GM23338 (cell line): Measurements from ENCODE around the gene ST6GALNAC3. TPM values are rescaled to one million over a fixed set of nuclear protein-coding genes. Genes with fewer than 3 reads are reported as not detected.

ENCODE experiments used
- ATAC-seq: fragments of 200-7000 bp; cut with Tn5 transposase; 3 replicates; pipeline ENCODE4 v1.9.1; 2020
- DNase-seq: peaks from one replicate; pipeline ENCODE4 v3.0.0-alpha.2; 2015; ENCODE audit warnings: low spot score
- H2AFZ ChIP-seq: fragments of 200-600 bp; sonication (generic); 2 replicates; pipeline ENCODE4 v1.8.0; 2016; ENCODE audit warnings: antibody characterized with exemption, mild to moderate bottlenecking, moderate library complexity
- H3F3A ChIP-seq: fragments of 200-600 bp; sonication (generic); replicated peaks from 2 replicates; pipeline ENCODE4 v1.8.0; 2017; ENCODE audit warnings: antibody characterized with exemption, mixed run types, low read depth
- H3K27ac ChIP-seq: fragments of 200-600 bp; sonication (generic); 2 replicates; pipeline ENCODE4 v1.6.1; 2016; ENCODE audit warnings: low read depth
- H3K27me3 ChIP-seq: fragments of 200-600 bp; sonication (generic); 2 replicates; pipeline ENCODE4 v1.8.0; 2016; ENCODE audit warnings: mild to moderate bottlenecking, mixed run types, moderate library complexity; ENCODE audit not compliant: insufficient read depth
- H3K36me3 ChIP-seq: fragments of 200-600 bp; sonication (generic); 2 replicates; pipeline ENCODE4 v1.8.0; 2016; ENCODE audit warnings: mild to moderate bottlenecking; ENCODE audit not compliant: insufficient read depth
- H3K4me1 ChIP-seq: fragments of 200-600 bp; sonication (generic); 2 replicates; pipeline ENCODE4 v1.8.0; 2016; ENCODE audit warnings: mild to moderate bottlenecking, moderate library complexity; ENCODE audit not compliant: insufficient read depth
- H3K4me2 ChIP-seq: fragments of 200-600 bp; sonication (generic); 2 replicates; pipeline ENCODE4 v1.7.1; 2017; ENCODE audit warnings: mixed run types
- H3K4me3 ChIP-seq: fragments of 200-600 bp; sonication (generic); 2 replicates; pipeline ENCODE4 v1.6.1; 2016; ENCODE audit warnings: mixed run types
- H3K79me2 ChIP-seq: fragments of 200-600 bp; sonication (generic); replicated peaks from 2 replicates; pipeline ENCODE4 v1.8.0; 2017; ENCODE audit warnings: mild to moderate bottlenecking; ENCODE audit not compliant: insufficient read depth
- H3K9me2 ChIP-seq: fragments of 200-600 bp; sonication (generic); 2 replicates; pipeline ENCODE4 v1.8.0; 2017; ENCODE audit not compliant: insufficient read depth
- H4K20me1 ChIP-seq: fragments of 200-600 bp; sonication (generic); replicated peaks from 2 replicates; pipeline ENCODE4 v1.8.0; 2017; ENCODE audit warnings: mild to moderate bottlenecking; ENCODE audit not compliant: insufficient read depth
- H3K27ac Mint-ChIP-seq: 2 replicates; pipeline ENCODE4 v1.8.0; 2020; ENCODE audit warnings: inconsistent platforms, mild to moderate bottlenecking, moderate library complexity, mixed read lengths
- H3K27me3 Mint-ChIP-seq: 3 replicates; pipeline ENCODE4 v1.8.0; 2022; ENCODE audit warnings: low read depth, mild to moderate bottlenecking, moderate library complexity, mixed read lengths, inconsistent platforms; ENCODE audit not compliant: insufficient read depth, poor library complexity
- H3K36me3 Mint-ChIP-seq: 3 replicates; pipeline ENCODE4 v1.8.0; 2021; ENCODE audit warnings: low read depth, mild to moderate bottlenecking, inconsistent platforms, moderate library complexity, mixed read lengths
- H3K4me1 Mint-ChIP-seq: 3 replicates; pipeline ENCODE4 v1.8.0; 2020; ENCODE audit warnings: mild to moderate bottlenecking, inconsistent platforms, mixed read lengths
- H3K4me3 Mint-ChIP-seq: 3 replicates; pipeline ENCODE4 v1.8.0; 2021; ENCODE audit warnings: moderate library complexity, mild to moderate bottlenecking, inconsistent platforms, mixed read lengths
- H3K9me3 Mint-ChIP-seq: 3 replicates; pipeline ENCODE4 v1.8.0; 2020; ENCODE audit warnings: moderate library complexity, mild to moderate bottlenecking, inconsistent platforms, mixed read lengths
- CREB1 ChIP-seq: fragments of 250-450 bp; sonication (Bioruptor Pico); IDR thresholded peaks from 2 replicates; pipeline ENCODE4 v1.5.0; 2020; ENCODE audit warnings: low read depth, mild to moderate bottlenecking, moderate library complexity
- NANOG ChIP-seq: IDR thresholded peaks from 2 replicates; pipeline ENCODE4 v1.6.1; 2016; ENCODE audit warnings: antibody characterized with exemption, borderline replicate concordance
- POLR2AphosphoS5 ChIP-seq: IDR thresholded peaks from 2 replicates; pipeline ENCODE4 v1.6.1; 2016; ENCODE audit warnings: antibody characterized with exemption, low read depth
- STAT1 ChIP-seq: IDR thresholded peaks from one replicate; pipeline ENCODE4 v1.6.1; 2016; ENCODE audit warnings: antibody characterized with exemption; ENCODE audit not compliant: unreplicated experiment
- ZNF114 ChIP-seq: fragments of 250-450 bp; sonication (Bioruptor Pico); IDR thresholded peaks from 2 replicates; pipeline ENCODE4 v1.5.0; 2020; ENCODE audit warnings: mild to moderate bottlenecking, moderate library complexity
- polyA plus RNA-seq: library from polyadenylated mRNA; unstranded; fragments of >200 nt; fragmentation: Nextera tagmentation; extraction: Ambion mirVana; gene quantifications from 2 replicates; pipeline ENCODE4 v1.2.1, GENCODE V29; 2016
- total RNA-seq: library from RNA; depleted of rRNA; stranded (reverse); fragments of >200 nt; shearing (Covaris generic); gene quantifications from 2 replicates; pipeline ENCODE4 v1.2.3, GENCODE V29; 2014
- TF ChIP-seq, protein P1 (sequence below): IDR thresholded peaks from one replicate; pipeline ENCODE4 v1.6.1; 2018; ENCODE audit warnings: antibody characterized with exemption; ENCODE audit not compliant: unreplicated experiment
- TF ChIP-seq, protein P2 (sequence below): fragments of 250-450 bp; sonication (Bioruptor Pico); IDR thresholded peaks from 2 replicates; pipeline ENCODE4 v1.5.0; 2020; ENCODE audit warnings: mild to moderate bottlenecking, moderate library complexity
- TF ChIP-seq, protein P3 (sequence below): IDR thresholded peaks from 2 replicates; pipeline ENCODE4 v1.6.1; 2016; ENCODE audit warnings: antibody characterized with exemption

The ST6GALNAC3 gene
- total and polyA plus RNA-seq, 2 experiments from 2014 or later = 4.7 to 11.6 TPM

DNA sequence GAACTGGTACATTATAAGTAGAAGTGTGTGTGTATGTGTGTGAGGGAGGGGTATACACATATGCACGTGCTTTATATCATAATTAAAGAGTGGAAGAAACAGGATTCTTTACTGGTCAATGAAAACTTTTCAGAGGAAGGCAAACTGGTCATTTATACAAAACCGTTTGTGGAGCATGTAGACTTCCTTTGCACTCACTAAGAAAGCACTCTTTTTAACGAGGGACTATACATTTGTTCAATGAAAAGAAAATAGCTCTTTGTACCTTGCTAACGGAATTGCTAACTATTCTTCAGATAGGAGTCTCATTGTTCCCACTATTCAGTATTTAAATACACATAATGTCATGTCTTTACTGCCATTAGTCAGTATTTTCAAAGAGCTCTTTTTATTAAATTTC is 219.3 kb downstream of the ST6GALNAC3 start (continued):
- no peak for TF ChIP-seq STAT1

DNA sequence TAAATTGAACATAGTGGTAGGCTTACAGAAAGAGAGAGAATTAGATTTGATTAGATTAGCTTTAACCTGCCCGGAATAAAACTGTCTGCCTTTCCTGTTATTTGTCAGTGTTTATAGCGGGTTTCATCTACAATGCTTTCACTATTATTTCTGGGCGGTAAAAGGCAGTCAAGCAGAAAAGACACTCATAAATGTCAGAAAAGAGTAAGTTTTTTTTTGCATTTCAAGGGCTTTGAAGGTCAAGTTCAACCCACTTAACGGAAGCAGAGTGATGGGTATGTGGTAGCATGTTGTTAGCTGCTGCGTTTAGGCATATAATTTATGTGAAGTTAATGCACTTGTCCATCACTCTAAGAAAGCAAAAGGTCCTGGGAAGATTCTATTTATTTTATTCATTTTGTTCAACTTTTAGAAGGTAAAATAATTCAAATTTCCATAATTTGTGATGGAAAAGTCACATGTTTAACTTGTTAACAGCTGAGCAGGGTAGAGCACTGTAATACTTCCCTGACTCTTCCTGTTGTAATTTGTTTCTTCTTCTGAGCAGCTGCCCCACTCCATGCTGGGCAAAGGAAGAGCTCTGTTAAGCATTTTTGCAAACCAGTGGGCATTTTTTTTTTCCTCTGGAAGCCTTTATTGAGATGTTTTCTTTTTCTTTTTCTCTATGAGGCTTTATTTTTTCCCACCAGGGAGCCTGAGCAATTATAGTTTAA is 220.1 kb downstream of the ST6GALNAC3 start:
- Mint-ChIP-seq H3K36me3 (no peaks in the 10 kb centered on the region), H3K4me3 (no peak overlapping the region), H3K27me3 (peaks cover 3% of the 10 kb centered on the region), H3K4me1 (peaks cover 76% of the 10 kb centered on the region), H3K27ac (no peak overlapping the region), H3K9me3 (no peaks in the 10 kb centered on the region)
- no peak overlapping the region for H3K27ac ChIP-seq
- H3K4me1 ChIP-seq = peaks cover 58% of the 10 kb centered on the region
- no peak for TF ChIP-seq STAT1
- TF ChIP-seq NANOG = no peak
- TF ChIP-seq, protein P1, sequence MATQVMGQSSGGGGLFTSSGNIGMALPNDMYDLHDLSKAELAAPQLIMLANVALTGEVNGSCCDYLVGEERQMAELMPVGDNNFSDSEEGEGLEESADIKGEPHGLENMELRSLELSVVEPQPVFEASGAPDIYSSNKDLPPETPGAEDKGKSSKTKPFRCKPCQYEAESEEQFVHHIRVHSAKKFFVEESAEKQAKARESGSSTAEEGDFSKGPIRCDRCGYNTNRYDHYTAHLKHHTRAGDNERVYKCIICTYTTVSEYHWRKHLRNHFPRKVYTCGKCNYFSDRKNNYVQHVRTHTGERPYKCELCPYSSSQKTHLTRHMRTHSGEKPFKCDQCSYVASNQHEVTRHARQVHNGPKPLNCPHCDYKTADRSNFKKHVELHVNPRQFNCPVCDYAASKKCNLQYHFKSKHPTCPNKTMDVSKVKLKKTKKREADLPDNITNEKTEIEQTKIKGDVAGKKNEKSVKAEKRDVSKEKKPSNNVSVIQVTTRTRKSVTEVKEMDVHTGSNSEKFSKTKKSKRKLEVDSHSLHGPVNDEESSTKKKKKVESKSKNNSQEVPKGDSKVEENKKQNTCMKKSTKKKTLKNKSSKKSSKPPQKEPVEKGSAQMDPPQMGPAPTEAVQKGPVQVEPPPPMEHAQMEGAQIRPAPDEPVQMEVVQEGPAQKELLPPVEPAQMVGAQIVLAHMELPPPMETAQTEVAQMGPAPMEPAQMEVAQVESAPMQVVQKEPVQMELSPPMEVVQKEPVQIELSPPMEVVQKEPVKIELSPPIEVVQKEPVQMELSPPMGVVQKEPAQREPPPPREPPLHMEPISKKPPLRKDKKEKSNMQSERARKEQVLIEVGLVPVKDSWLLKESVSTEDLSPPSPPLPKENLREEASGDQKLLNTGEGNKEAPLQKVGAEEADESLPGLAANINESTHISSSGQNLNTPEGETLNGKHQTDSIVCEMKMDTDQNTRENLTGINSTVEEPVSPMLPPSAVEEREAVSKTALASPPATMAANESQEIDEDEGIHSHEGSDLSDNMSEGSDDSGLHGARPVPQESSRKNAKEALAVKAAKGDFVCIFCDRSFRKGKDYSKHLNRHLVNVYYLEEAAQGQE = no peak
- no peaks in the 10 kb centered on the region for H3K79me2 ChIP-seq
- ATAC-seq = no peak
- H3F3A ChIP-seq = no peaks in the 10 kb centered on the region
- no peaks in the 10 kb centered on the region for H3K36me3 ChIP-seq
- no peaks in the 10 kb centered on the region for H3K9me2 ChIP-seq
- no peak overlapping the region for H3K4me3 ChIP-seq
- H3K27me3 ChIP-seq = no peaks in the 10 kb centered on the region
- H4K20me1 ChIP-seq = no peaks in the 10 kb centered on the region
- no peak overlapping the region for H2AFZ ChIP-seq
- no peak for DNase-seq
- H3K4me2 ChIP-seq = peak overlapping the region; percentile 44; the same call in 1 of the 2 replicates

DNA sequence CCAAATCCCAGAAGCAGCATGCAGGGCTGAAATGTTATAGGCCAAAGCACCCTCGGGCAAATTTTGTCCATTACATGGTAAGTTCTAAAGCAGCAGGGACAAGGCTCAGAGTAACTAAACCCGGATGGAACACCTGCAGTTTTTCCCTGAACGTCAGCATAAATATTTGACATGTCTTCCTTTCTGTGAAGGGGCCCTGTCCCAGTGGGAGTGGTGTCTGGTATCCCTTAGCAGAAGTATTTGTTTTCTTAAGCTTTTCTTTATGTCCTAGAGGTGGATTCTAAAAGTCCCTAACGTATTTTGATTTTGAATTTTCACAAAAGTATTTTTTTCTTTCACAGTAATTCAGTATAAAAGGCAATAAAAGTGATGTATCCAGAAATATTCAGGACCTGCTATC is 223.9 kb downstream of the ST6GALNAC3 start:
- Mint-ChIP-seq H3K9me3 (no peaks in the 10 kb centered on the region), H3K36me3 (no peaks in the 10 kb centered on the region; the same call in 2 of the 3 replicates), H3K27me3 (no peaks in the 10 kb centered on the region), H3K4me3 (no peak overlapping the region), H3K27ac (no peak overlapping the region), H3K4me1 (peaks cover 60% of the 10 kb centered on the region)
- Histone ChIP-seq H3K79me2 (no peaks in the 10 kb centered on the region), H3K36me3 (no peaks in the 10 kb centered on the region), H3K27ac (no peak overlapping the region), H3K4me1 (peaks cover 46% of the 10 kb centered on the region), H3F3A (no peaks in the 10 kb centered on the region), H3K9me2 (no peaks in the 10 kb centered on the region), H3K4me3 (no peak overlapping the region), H2AFZ (no peak overlapping the region), H3K27me3 (no peaks in the 10 kb centered on the region), H3K4me2 (no peak overlapping the region), H4K20me1 (no peaks in the 10 kb centered on the region)
- DNase-seq (no peak), ATAC-seq (no peak)
- TF ChIP-seq POLR2AphosphoS5 = no peak
- no peak for TF ChIP-seq NANOG
- TF ChIP-seq CREB1 (CRISPR knock-in tag) = no peak
- no peak for TF ChIP-seq ZNF114
- TF ChIP-seq STAT1 = no peak
- TF ChIP-seq, protein P2, sequence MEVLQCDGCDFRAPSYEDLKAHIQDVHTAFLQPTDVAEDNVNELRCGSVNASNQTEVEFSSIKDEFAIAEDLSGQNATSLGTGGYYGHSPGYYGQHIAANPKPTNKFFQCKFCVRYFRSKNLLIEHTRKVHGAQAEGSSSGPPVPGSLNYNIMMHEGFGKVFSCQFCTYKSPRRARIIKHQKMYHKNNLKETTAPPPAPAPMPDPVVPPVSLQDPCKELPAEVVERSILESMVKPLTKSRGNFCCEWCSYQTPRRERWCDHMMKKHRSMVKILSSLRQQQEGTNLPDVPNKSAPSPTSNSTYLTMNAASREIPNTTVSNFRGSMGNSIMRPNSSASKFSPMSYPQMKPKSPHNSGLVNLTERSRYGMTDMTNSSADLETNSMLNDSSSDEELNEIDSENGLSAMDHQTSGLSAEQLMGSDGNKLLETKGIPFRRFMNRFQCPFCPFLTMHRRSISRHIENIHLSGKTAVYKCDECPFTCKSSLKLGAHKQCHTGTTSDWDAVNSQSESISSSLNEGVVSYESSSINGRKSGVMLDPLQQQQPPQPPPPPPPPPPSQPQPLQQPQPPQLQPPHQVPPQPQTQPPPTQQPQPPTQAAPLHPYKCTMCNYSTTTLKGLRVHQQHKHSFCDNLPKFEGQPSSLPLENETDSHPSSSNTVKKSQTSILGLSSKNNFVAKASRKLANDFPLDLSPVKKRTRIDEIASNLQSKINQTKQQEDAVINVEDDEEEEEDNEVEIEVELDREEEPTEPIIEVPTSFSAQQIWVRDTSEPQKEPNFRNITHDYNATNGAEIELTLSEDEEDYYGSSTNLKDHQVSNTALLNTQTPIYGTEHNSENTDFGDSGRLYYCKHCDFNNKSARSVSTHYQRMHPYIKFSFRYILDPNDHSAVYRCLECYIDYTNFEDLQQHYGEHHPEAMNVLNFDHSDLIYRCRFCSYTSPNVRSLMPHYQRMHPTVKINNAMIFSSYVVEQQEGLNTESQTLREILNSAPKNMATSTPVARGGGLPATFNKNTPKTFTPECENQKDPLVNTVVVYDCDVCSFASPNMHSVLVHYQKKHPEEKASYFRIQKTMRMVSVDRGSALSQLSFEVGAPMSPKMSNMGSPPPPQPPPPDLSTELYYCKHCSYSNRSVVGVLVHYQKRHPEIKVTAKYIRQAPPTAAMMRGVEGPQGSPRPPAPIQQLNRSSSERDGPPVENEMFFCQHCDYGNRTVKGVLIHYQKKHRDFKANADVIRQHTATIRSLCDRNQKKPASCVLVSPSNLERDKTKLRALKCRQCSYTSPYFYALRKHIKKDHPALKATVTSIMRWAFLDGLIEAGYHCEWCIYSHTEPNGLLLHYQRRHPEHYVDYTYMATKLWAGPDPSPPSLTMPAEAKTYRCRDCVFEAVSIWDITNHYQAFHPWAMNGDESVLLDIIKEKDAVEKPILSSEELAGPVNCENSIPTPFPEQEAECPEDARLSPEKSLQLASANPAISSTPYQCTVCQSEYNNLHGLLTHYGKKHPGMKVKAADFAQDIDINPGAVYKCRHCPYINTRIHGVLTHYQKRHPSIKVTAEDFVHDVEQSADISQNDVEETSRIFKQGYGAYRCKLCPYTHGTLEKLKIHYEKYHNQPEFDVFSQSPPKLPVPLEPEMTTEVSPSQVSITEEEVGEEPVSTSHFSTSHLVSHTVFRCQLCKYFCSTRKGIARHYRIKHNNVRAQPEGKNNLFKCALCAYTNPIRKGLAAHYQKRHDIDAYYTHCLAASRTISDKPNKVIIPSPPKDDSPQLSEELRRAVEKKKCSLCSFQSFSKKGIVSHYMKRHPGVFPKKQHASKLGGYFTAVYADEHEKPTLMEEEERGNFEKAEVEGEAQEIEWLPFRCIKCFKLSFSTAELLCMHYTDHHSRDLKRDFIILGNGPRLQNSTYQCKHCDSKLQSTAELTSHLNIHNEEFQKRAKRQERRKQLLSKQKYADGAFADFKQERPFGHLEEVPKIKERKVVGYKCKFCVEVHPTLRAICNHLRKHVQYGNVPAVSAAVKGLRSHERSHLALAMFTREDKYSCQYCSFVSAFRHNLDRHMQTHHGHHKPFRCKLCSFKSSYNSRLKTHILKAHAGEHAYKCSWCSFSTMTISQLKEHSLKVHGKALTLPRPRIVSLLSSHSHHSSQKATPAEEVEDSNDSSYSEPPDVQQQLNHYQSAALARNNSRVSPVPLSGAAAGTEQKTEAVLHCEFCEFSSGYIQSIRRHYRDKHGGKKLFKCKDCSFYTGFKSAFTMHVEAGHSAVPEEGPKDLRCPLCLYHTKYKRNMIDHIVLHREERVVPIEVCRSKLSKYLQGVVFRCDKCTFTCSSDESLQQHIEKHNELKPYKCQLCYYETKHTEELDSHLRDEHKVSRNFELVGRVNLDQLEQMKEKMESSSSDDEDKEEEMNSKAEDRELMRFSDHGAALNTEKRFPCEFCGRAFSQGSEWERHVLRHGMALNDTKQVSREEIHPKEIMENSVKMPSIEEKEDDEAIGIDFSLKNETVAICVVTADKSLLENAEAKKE (CRISPR knock-in tag) = no peak
- TF ChIP-seq, protein P3, sequence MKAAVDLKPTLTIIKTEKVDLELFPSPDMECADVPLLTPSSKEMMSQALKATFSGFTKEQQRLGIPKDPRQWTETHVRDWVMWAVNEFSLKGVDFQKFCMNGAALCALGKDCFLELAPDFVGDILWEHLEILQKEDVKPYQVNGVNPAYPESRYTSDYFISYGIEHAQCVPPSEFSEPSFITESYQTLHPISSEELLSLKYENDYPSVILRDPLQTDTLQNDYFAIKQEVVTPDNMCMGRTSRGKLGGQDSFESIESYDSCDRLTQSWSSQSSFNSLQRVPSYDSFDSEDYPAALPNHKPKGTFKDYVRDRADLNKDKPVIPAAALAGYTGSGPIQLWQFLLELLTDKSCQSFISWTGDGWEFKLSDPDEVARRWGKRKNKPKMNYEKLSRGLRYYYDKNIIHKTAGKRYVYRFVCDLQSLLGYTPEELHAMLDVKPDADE = no peak
